HG03108 (cell line): ENCODE measurements around the gene LIMK2.
"Not testable (repeated sequence)": the region's sequence is repeated elsewhere in the genome, so short reads cannot be mapped to it uniquely, and the experiment has no call there.

Experiments used
- ATAC-seq: cut with Tn5 transposase; IDR thresholded peaks from one replicate; pipeline ENCODE4 v1.9.1; 2021; ENCODE audit warnings: moderate library complexity; ENCODE audit not compliant: unreplicated experiment

The LIMK2 gene

DNA sequence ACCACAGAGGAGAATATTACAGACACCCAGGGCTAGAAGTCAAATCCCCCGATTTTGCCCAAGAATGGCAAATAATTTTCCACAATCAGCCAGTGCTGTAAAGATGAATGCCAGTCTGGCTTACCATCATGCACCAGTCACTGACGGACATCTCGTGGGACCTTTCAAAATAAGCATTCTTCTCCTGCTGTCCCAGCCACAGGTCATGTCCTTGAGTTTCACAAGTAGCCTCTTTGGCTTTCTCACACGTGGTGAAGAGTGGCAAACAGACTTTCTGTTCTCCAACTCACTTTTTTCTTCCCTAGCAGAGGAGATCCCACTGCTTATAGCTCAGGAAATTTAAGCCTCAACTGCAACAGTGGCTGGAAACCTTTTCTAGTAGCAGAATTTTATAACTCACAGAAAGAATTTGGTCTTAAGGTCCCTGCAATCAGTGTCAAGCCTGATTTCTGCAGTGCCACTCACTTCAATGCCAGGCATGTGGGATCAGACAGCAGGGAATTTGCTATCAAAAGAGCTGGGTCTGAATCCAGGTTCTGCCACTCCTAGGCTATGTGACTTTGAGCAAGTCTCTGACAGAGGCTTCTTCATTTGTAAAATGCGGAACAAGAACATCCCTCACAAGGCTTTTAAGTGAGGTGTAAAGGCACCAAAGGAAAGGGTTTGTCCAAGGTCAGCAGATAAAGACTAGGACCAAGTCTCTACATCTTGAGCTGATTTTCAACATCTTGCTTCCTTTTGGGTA lies 76.6 kb downstream of the LIMK2 start:
- no peak for ATAC-seq

DNA sequence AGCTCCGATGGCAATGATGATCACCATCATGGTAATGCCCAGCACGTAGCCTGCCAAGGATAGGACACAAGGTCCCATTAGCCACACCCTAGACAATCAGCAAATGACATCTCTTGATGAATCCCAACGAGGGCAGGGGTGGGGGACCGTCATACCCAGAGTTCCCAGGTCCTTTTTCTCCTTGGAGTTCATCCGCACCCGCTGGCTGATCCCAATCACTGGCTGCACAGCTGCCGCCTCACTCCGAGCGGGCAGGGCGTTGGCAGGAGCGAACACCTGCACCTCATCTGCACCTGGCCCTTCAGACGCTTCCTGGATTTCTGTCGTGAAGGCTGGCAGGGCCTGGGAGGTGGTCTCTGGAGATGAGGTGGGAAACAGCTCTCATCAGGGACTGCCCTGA lies 77.2 kb downstream of the LIMK2 start:
- no peak for ATAC-seq

DNA sequence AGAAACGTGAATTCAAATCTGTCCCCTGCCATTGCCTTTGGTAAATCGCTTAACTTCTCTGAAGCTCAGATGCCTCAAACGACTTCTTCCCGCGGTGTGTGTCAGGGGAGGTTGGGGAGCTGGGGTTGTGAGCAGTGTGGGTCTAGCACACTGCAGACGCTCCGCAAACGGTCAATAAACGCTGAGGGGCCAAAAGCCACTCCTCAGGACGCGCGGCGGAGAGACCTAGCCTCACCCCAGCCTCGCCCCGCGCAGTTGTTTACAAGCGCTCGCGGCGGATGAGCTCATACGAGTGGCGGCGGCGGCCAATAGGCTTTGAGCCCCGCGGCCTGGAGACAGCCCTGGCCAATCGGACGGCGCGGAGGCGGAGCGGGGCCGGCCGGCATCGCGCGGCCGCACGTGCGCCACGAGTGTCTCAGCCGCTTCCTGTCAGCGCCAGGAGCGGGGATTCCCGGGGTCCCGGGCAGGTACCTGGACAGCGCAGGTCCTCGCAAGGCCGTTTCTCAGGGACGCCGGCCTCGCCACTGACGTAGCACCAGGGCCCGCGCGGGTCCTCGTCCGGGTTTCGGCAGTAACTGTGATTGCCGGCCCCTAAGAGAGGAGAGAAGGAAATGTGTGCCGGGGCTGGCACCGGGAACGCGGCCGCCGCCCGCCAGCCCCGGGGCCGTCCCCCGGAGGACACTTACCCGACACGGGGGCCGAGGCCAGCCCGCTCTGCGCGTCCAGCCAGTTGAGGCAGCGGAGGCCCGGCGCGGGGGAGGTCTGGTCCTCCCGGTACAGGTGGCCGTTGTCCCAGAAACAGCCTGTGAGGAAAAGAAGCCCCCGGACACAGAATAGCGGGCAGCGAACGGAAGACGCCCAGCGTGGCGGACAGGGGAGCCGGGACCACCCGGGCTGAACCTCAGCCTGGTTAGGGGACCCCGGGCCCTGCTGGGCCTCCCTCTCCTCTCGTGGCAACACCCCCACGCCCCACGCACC lies 78.7 kb downstream of the LIMK2 start:
- peak; percentile 78 for ATAC-seq

DNA sequence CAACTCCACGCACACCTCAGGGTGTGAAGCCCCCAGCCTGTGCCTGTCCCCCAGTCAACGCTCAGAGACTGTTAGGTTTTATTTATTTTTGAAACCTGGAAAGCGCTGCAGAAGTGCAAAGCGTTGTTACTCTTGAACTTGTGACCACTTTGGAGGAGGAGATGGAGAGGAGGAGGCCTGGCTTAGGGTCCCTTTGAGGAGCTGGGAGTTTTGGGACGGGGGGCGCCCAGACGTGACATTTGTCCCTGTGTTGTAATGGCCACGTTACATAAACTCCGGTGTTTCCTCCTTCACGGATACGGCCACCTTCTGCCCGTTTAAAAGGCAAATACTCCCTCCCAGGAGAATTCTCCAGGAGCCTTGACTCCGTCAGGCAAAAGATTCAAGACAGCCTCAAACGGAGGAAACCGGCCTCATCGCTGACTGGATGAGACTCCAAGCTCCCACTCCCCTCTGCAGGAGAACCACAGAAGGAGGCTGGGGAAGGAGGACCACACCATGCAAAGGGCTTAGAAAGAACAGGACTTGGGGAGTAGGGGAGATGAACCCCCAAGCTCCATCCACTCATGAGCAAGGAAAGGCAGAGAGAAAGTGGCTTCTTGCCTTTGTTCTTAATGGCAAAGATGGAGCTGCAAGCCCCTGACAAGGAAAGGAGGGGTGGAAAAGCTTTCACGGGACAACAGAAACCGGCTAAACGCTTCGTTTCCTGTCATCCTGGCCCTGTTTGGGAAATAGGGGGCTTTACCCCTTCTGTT lies 79.6 kb downstream of the LIMK2 start:
- no peak for ATAC-seq

DNA sequence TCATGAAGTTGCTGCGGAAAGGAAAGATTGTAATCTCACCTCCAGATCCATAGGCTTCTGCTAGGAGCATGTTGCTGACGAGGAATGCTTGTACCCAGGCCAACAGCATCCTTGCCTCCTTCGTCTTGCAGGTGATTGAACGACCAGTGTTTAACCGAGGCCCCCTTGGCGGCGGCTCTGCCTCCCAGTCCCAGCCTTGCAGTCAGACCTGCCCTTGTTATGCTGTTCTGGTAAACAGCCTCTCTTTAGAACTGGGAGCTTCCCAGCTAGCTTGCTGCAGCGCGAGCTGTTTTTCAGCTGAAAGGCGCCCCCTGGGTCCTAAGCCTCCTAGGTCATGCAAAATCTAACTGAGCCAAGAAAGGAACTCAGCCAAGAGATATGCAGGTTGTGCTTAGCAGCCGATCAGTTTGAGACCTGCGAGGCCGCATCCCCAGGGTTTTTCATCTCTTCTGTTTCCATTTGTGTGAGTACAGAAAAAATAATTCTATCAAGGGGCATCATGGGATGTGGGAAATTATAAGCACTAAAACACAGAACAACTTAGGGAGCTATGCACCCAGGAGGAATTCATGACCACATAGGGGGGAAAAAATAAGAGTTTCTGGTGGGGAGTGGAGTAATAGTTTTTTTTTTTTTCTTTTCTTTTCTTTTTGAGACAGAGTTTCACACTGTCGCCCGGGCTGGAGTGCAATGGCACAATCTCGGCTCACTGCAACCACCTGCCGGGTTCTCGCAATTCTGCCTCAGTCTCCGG lies 80.3 kb downstream of the LIMK2 start, which contains the start of gene PIK3IP1:
TSS of gene PIK3IP1 (minus strand) at position 253 of the 754 bp plus-strand sequence. CDS start at position 109, 144 bp downstream.
- ATAC-seq: peak; percentile 39

DNA sequence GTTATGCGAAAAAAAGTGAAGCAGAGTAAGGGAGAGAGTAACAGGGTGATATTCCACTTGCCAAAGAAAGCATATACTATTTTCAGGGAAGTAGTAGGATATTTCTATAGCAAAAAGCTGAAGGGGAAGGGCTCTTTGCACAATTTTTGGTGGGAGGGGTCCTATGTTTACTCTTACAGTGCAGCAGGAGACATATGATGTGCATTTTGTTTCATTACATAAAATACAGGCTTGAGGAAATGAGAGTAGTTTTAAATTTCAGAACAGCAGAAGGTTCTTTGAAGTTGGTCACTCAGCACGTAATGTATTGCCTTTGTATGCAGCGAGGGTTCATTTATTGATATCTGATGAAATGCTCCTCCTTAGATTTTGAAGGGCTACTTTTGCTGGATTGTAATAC lies 83.3 kb downstream of the LIMK2 start:
- ATAC-seq: no peak

DNA sequence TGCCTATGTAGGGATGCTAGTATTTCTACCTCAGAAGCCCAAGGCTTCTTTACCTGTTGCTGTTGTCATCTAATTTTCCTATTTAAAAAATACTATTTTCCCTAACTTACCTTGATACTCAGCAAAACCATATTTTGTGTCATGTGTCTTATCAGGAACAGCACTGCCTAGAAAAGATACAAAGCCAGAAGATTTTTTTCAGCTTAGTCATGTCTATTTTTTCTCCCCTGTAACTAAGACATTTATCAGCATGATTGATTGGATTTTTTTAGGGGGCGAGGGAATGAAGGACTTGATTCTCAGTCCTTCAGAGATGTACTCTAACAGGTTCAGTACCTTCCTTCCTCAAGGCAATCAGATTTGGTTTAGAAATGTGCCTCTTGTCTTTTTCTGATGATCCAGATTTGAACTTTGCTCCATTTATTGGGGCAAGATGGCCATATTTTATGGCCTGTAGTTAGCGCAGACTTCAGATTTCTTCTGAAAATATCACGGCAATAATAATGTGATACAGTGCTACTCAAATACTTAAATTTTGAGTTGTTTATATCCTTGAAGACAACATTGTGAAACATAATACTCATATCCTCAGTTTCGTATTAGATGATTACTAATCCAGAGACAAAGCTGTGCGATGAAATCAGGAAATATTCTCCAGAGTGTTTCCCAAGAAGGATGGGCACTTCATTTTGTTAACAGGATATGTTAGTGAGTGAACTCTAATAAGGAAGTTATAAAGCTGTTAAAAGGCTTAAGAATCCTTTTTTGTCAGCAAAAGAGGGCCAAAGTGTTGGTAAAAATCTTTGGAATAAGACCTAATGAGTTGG lies 83.9 kb downstream of the LIMK2 start:
- no peak for ATAC-seq

DNA sequence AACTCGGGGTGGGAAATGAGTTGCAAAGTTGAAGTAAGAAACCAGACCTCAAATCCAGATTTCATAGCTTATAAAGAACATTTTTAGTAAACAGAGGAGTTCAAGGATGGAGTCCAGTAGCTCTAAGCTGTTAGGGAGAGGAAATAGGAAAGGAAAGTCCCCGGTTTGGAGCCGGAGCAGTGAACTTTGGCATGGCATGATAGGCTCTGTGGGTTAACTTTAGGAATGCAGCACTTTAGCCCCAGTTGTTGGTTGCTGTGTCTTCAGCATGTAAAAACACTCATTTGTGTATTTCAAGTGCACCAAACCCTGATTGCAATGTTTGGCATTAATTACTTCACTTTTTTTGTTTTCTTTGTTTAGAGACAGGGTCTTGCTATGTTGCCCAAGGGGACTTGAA lies 88.8 kb downstream of the LIMK2 start:
- no peak for ATAC-seq

DNA sequence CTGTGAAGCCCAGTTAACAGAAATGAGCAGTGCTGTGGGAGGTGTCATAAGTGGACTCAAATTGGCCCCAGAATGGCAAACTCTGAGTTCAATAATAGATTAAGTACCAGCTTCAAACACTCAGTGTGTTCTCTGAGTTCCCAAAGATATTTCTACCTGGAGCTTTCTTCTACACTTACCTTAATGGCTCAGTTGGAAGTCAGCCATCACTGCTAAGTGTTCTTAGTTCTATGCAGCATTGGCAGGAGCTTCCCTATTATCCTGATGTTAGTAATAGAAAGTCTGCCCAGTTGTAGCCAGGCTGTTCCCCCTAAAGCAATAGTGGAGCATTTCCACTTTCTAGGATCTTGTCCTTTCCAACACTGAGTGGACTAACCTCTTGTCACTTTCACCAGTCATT lies 89.9 kb downstream of the LIMK2 start:
- ATAC-seq: no peak

DNA sequence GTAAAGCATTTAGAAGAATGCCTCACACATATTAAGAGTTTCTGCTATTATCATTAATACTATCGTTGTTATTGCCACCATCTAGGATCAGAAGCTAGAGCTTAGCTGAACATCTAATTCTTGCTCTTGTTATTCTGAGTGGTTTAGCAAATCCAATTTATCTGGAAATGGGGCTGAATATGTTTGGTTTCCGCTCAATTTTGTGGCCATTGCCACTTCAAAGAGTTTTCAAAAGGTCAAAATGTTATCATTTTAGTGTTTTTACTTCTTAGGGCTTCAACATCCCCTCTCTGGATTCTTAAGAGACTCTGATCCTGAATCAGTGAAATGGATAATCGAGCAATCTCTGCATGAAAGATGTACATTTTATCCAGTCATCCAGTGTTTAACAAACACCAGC lies 90.4 kb downstream of the LIMK2 start:
- ATAC-seq: no peak

DNA sequence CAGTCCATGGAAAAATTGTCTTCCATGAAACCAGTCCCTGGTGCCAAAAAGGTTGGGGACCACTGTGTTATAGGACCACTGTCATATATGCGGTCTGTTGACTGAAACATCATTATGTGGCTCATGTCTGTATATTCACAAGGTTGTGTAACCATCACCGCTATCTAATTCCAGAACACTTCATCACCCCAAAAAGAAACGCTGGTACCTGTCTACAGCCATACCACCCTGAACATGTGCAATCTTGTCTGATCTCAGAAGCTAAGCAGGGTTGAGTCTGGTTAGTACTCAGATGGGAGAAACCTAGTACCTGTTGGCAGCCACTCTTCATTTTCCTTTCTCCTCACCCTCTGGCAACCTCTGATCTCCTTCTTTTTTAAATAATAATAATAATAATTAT lies 93.1 kb downstream of the LIMK2 start:
- ATAC-seq: no peak

DNA sequence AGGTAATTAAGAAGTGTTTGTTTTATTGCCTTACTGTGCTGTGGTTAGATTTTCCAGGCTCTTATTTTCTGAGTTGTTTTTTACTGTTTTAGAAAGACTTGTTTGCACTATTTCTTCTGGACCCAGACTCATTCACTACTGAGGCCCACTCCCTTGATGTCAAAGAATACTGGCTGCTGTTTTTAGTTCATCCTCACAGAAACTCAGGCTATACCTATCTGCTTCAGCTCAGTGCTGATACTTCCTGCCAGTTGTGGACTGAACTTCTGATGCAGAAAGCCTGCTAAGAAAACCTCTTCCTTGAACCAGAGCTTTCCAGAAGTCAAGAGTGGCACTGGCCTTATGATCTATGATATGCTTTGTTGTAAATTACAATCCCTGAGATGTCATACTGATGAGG lies 96.1 kb downstream of the LIMK2 start:
- ATAC-seq: no peak

DNA sequence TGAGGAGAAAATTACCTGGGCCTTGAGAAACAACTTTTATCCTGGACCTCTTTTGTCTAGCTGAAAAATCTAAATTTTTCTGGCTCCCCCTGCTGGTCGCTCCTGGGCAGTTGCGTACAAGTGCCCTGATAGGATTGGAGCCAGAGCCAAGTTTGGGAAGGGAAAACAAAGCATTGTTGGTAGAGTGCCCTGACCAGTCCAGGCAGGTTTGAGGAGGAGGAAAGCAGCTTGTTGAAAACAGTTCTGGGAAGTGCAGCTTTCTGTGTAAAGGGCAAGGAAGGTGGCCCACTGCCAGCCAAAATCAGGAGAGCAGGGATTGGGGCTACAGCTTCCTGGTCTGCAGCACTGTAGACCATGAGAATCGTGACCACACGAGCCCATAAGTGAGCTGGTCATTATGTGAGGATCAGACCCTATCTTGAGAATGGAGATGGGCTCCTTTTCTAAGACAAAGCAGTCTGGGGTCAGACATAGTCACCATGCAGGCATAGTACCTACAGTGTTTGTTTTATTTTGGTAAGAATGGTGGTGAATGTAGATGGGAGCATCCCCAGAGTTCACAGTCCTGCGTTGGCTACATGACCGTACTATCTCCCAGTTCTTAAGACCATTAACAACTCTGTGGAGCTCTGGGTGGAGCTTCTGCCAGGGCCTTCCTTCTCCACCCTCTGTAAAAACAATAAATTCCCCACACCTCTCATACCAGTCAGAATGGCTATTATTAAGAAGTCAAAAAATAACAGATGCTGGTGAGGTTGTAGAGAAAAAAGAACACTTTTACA lies 101.5 kb downstream of the LIMK2 start:
- ATAC-seq: no peak

DNA sequence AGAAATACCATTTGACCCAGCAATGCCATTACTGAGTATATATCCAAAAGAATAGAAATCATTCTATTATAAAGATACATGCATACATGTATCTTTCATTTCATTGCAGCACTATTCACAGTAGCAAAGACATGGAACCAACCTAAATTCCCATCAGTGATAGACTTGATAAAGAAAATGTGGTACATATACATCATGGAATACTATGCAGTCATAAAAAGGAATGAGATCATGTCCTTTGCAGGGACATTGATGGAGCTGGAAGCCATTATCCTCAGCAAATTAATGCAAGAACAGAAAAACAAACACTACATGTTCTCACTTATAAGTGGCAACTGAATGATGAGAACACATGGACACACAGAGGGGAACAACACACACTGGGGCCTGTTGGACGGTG lies 102.1 kb downstream of the LIMK2 start:
- not testable (repeated sequence) for ATAC-seq

DNA sequence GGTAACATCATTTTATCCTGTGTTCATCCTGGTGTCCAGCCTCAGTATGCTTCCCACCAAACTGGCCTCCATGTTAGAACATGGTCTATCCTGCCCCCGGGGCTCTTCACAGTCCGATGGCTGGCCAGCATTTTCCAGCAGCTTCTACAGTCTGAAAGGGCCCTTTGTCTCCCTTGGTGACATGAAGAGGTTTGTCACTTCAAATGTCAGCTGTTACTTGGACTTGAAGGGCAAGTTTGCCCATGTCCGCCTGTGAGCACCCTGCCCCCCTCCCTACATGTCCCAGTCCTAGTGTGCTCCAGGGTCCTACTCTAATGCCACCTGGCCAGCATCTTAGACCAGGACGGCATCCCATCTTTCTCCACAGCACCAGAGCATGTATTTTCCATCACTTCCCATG lies 109.3 kb downstream of the LIMK2 start:
- ATAC-seq: no peak

DNA sequence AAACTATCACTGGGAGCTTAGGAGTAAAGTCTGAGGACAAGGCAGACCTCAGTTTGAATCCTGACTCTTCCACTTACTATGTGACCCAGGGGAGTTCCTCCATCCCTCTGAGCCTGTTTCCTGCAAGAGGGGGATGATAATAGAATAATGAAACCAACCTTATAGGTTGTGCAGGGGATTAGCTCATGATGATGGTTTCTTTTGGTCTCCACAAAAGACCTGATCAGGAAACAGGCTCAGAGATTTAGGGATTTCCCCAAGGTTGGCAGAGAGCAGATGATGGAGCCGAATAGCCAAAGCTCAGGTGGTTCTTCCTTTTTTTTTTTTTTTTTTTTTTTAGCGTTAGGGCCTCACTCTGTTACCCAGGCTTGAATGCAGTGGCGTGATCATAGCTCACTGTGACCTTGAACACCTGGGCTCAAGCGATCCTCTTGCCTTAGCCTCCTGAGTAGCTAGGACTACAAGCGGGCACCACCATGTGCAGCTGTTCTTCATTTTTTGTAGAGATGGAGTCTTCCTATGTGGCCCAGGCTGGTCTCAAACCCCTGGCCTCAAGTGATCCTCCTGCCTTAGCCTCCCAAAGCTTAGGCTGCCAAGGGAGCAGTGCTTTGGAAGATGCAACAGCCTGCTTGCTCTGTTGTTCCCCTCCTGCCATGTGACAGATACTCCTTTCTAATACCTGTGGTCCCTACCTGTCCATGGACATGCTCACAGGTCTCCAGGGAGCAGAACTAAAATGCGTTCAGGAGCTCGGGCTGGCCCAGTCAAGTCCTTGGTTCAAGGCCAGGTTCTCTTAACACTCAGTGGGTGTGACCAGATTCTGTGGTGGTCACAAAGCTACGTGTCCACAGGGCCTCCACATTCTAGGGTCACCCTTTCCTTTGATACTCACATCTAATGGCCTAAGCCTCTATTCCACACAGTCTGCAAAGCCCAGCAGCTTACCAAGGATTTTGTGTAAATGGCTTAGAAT lies 111.8 kb downstream of the LIMK2 start:
- no peak for ATAC-seq

DNA sequence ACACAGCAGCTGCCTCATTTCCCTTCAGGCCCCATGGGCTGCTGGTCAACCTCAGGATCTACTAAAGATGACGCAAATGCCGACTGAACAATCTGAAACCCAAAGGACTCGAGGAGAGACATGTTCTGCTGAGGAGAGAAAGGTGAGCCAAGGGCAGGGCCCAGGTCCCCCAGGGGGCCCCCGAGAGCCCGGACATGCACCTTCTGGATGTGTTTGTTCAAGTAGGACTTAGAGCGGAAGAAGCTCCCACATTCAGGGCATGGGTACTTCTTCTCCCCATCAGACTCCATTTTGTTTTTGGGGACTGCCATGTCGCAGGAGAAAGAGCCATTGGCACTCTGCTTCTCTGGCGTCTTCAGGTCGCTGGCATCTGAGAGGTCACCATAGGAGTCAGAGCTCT lies 114.8 kb downstream of the LIMK2 start:
- no peak for ATAC-seq
